ENCODE measurements around the gene CASP4.
"Not testable (repeated sequence)": the region's sequence is repeated elsewhere in the genome, so short reads cannot be mapped to it uniquely, and the experiment has no call there.

The CASP4 gene

DNA sequence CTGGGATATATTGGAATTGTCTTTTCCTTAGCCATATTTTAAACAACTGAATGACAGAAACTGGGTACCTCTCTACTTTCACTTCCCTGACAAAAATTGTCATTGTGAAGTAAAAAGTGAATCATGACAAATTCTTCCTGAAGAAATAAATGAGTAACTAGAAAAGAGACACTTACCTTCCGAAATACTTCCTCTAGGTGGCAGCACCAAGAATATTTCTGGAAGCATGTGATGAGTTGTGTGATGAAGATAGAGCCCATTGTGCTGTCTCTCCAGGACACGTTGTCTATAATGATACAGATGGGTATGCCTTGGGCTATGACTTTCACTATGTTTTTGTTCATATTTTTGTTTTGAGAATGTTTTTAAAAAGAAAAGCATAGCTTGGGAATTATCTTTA, 21.5 kb downstream of the CASP4 start:
- DNase-seq, result peak; percentile 29 to 30

DNA sequence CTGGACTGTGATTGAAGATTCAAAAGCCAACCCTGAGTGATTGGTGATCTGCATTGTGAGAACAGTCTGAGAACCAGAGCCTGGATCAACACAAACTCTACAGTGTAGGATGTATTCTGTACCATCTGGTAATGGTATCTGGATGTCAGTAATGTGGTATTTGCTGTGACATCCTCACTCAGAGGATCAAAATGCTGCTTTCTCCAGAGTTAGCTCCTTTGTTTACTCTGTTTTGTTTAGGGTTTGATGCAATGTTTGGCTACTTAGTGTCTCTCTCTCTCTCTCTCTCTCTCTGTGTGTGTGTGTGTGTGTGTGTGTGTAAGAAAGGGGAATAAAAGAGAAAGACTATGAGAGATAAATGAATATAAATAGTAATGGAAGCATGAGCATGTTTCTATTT, 24.3 kb downstream of the CASP4 start:
- no peak for DNase-seq

DNA sequence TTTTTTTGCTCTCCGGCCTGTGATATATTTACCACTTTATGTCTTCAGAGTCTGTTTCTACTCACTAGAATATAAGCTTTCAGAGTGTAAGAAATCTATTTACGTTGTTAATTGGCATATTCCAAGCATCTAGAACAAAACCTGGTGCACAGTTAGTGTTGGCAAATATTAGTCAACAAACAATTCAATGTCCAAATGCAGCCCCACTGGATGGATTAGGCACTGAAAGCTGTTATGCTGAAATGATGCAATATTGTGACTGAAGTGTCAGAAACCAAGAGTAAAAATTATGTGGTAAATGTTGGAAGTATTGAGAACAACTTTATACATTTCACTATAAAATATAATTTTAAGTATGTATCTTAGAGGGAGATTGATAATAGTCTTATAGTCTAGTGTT, 24.8 kb downstream of the CASP4 start:
- DNase-seq, result no peak

DNA sequence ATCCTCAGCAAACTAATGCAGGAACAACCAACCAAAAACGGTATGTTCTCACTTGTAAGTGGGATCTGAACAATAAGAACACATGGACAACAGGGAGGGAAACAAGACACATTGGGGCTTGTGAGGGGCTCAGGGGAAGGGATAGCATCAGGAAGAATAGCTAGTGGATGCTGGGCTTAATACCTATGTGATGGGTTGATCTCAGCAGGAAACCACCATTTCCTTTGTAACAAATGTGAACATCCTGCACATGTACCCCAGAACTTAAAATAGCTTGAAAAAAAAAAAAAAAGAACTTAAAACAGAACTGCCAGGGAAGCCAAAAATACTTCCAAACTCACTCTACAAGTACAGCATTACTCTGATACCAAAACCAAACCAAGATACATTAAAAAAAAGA, 33.8 kb downstream of the CASP4 start:
- DNase-seq, result no peak

DNA sequence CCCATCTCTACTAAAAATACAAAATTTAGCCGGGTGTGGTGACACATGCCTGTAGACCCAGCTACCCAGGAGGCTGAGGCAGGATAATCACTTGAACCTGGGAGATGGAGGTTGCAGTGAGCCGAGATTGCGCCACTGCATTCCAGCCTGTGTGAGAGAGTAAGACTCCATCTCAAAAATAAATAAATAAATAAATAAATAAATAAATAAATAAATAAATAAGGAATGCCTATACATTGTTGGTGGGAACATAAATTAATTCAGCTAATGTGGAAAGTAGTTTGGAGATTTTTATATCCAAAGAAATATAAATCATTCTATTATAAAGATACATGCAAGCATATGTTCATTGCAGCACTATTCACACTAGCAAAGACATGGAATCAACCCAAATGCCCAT, 34.3 kb downstream of the CASP4 start:
- DNase-seq, result not testable (repeated sequence)

DNA sequence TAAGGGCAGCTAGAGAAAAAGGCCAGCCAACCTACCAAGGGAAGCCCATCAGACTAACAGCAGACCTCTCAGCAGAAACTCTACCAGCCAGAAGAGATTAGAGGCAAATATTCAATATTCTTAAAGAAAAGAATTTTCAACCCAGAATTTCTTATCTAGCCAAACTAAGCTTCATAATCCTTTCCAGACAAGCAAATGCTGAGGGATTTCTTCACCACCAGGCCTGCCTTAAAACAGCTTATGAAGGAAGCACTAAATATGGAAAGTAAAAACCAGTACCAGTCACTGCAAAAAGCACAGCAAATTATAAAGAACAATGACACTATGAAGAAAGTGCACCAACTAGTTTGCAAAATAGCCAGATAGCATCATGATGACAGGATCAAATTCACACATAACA, 39.6 kb downstream of the CASP4 start:
- DNase-seq, result no peak

DNA sequence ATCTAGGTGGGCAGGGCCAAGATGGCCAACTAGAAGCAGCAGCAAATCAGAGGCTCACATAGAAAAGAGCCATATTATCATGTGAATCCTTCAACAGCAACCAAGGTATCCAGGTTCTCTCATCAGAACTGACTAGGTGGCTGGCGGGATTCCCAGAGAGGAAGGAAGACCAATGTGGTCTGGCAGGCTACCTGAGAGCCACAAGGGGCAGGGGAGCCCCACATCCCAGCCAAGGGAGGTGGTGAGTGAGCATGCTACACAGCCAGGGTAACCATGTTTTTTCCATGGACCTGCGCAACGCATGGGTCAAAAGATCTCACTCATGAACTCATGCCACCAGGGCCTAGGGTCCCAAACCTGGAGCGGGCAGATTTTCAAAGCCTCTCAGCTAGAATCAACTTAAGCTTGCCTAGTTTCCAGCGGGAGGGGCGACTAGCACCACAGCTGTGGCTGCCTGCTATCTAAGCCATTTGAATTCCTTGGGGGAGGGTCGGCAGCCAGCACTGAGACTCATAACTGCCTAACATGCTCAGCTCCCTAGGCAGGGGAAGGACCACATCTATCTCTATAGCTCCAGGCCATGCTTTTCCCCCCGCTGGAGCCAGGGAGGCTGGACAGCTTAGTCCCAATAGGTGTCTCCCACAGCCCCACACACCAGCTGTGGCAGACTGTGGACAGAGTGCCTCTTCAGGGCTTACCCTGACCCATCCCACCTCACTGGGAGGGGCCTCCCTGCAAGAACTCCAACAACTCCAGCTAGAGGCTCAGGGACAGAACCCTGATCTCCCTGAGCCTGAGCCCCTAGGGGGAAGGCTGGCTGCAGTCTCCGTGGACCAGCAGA, 41.4 kb downstream of the CASP4 start:
- DNase-seq, result no peak

DNA sequence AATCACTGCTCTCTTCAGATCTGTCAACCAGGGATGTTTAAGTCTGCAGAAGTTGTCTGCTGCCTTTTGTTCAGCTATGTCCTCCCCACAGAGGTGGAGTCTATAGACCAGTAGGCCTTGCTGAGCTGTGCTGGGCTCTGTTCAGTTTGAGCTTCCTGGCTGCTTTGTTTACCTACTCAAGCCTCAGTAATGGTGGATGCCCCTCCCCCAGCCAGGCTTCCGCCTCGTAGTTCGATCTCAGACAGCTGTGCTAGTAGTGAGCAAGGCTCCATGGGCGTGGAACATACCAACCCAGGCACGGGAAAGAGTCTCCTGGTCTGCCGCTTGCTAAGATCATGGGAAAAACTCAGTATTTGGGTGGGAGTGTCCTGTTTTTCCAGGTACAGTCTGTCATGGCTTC, 42.5 kb downstream of the CASP4 start:
- DNase-seq, result no peak

DNA sequence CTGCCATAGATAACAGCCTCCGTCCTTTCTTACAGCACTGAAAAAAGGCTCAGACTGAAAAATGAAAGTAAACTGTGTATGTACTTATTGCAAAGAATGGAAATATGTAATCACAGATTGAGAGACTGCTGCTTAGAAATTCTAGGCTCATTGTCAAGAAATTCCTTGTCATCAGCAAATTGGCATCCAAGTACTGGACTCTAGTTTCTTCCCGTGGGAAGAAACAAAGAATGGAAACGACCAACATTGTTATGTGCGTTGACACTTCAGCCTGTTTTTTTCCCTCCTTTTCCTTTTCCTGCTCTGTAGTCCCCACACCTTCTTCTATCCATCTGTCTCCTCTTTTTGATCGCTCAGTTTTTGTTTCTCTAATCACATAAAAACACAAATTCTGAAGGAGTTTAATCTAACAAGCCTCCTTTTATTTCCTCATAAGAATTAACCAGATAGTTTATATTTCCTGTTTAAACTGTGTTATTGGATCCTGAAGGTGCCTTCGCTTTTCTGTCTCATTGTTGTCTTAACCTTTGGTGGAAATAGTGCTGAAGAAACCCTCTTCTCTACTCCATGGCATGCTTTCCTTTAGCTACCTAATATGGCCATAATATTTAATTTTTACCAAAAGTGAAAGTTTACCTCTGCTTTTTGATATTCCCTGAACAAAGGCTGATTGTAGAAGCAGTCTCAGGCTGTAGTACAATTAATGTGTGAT, 50.1 kb downstream of the CASP4 start:
- DNase-seq, result no peak

DNA sequence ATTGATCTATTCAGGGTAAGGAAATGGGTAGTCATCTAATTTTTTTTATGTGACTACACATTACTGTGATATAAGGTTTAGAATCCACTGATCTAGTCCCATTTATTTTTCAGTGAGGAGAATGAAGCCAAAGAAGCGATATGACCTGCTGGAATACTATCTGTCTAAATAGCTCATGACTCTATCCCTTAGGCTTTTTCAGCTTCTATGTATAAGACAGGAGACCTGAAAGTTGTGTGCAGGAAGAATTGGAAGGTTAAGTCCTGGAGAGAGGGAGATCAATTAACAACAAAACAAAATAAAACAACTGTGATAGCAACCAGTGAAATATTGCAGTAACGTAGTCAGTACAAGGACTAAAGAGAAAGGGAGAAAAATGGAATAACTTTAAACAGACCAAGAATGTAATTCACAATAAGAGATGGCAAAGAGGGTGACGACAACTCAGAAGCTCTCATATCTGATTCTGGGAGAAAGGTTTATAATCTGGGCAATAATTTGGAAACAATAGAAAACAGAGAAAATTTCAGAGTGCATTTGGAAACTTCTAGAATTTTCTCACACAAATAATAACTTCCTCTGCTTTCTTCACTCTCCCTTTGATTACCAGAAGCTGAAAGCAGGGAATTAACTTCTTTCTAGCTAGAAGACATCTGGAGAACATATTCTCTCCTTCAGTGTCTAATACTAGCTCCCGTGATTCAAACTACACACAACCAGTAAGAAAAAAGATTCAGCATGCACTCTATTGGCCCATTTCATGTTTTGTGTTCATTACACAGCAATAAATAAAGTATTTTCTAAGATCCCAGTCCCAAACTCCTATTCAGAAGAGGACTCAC, 50.9 kb downstream of the CASP4 start:
- DNase-seq, result no peak

DNA sequence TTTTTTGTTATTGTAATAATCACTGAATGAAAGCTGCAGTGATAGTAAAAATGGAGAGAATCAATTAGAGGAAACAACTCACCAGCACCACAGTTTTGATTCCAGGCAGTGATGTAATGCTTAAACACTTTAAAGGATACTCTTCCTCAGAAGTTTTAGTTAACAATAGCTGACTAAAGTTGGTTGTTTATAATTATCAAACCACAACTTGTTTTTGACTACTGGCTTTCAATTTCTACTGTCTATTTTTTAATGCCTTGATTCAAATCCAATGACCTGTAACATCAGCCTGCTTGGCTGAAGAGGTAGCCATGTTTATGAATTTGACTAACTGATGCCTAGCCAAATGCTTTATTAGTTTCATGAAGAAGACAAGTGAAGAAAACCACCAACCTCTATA, 51.9 kb downstream of the CASP4 start:
- DNase-seq, result no peak

DNA sequence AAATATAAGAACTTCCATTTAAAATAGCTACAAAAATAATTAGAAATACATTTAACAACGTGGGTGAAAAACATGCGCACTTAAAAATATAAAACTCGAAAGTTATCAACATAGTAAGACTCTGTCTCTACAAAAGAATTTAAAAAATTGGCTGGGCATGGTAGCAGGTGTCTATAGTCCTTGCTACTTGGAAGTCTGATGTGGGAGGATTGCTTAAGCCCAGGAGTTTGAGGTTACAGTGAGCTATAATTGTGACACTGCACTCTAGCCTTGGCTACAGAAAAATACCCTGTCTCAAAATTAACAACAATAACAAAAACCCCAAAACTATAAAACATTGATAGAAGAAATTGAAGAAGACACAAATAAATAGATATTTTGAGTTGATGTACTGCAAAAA, 56.3 kb downstream of the CASP4 start:
- no peak for DNase-seq

DNA sequence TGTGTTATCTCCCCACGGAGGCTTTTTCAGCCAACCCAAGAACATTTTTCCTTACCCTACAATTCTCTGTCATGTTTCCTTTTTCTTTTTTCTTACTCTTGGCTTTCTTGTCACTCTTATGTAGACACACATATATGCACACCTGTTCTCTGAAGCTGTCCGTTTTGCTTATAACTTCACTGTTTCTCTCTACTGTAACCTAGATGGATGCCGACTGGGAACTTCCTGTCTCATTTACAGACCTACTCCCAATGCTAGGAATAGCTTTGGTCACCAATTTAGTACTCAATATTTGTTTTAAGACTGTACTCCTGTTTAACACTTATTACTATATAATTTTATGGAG, 60.2 kb downstream of the CASP4 start:
- no peak for DNase-seq

DNA sequence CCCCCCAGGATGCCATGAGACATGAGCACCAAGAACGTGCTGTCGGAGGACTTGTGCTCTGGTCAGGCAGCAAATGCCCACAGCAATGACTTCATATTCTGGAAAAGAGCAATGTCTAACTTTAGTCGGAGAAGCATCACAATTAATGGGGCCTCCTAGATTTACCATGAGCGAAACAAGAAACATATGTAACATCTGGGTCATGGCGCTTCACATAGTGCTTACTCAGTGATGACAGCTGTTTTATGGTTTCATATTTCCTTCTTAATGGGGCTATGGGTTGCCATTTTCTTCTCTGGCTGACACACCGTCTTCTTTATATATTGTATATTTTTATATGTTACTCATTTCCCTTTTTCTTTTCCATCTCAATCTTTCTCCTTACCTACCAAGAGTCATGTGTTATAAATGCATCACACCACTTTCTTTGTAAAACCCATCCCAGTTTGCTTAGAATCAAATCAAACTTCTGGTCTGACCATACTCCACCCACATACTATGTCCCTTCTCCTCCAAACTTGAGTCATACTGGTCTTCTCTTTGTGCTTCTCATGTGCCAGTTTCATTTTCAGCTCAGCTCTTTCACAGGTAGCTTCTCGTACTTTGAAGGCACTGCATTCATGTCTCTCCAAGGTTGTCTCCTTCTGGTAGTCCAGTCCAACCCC, 60.7 kb downstream of the CASP4 start:
- DNase-seq, result no peak

DNA sequence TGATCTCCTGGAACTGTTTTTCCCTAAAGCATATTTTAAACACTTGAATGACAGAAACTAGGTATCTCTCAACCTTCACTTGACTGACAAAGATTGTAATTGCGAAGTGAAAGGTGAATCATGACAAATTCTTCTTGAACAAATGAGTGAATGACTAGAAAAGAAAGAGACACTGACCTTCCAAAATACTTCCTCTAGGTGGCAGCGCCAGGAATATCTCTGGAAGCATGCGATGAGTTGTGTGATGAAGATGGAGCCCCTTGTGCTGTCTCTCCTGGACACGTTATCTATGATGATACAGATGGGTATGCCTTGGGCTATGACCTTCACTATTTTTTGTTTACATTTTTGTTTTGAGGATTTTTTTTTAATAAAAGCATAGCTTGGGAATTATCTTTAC, 63.1 kb downstream of the CASP4 start:
- no peak for DNase-seq

DNA sequence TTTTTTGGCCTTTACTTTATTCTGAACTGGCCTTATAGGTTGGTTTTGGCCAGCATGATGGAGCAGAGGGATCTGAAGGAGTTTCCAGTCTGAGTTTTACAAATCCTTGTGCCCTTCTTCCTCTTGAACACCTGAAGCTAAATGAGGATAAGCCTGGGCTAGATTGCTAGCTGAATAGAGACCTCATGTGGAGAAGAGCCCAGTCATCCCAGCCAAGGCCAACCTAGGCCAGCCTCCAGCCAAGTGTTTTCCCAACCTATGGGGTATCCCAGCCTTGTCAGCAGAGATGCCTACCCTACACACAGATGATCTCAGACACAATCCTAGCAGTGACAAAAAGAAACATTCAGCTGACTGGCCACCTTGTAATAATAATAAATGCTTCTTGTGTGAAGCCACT, 69.1 kb downstream of the CASP4 start:
- DNase-seq, result no peak

DNA sequence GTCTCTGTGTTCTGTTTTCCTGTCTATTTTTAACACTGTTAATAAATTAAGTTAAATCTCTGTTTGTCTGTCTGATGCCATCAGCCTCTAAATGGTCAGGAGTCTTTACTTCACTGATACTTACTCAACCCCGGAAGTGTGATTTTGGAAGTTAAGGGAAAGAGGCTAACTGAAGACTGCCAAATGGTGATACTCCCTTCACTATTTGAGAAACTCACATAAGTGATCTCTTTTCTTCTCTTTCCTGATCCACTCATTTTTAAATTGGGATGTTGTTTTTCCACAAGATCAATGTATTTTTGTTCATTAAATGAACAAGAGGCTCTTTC, 69.7 kb downstream of the CASP4 start:
- no peak for DNase-seq

DNA sequence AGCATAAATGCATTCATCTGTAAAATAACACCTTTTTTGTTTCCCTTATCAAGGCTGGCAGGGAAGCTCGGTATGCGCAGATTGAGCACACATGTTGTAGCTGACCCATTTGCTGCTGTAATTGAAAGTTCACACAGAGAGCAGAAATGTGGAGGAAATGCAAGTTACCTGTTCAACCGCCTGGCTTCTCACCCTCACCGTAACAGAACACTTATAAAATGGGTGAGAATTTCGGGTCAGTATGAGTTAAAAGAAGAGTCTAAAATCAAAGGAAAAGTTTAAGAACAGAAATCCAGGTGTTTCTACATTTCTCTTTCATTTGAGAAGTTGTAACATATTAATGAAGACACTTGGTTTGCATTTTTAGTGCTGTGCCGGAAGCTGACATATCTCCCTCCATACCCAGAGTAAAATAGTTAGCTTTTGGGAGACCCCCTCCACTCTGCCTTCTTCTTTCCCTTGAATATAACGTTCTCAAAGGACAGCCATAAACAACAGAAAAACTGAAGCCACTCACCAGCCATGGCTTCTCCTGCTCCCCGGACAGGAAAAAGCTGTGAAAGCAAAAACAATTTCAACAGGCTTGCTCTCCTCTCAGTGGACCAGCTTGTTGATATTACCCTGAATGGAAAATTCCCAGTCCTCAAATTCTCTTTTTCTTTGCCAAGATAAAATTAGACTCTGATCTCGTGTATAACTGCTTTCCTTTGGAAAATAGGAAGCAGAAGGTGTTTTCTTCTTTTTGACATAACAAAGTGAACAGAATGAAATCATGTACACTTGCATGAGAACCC, 70.3 kb downstream of the CASP4 start, which contains the start of gene CASP12:
TSS of gene CASP12 (minus strand) at position 570 of the 794 bp plus-strand sequence.
- DNase-seq, result no peak

DNA sequence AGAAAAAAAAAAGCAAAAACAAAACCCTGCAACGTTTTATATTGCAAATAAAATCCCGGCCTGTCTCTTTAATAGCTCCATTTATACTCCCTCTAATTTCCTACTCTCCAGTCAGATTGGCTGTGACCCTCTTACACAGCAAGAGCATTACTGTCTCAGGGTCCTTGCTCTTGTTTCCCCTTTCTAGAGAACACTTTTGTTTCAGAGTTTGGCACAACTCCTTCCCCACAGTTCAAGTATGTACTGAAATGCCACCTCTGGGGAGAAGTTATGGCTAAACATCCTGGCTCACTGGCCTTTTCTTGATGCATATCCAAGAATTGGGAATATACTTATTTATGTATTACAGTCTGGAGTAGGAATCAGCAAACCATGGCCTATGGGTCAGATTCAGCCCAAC, 72.7 kb downstream of the CASP4 start:
- DNase-seq, result no peak

DNA sequence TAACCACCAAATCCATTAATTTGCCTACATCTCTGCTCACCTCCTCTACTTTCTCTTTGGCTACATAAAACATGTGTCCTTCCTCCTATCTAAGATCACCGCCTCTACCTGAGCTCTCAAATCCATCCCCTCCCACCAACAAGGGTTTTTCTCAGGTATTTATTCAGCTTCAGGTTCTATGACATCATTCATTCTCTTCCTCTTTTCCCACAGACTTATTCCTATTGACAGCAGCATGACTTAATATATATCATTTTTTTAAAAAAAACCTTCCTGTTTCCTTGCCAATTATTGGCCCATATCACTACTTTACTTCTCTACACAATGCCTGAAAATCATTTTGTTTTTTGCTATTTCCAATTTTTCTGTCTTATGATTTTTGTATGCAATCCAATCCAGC, 74.5 kb downstream of the CASP4 start:
- DNase-seq, result no peak
